Transverse colon (tissue), 4 donors: ENCODE results near the gene PPP1R13B. TPM values are rescaled to one million over a fixed set of nuclear protein-coding genes. Genes with fewer than 3 reads are reported as not detected.

Experiments
- DNase-seq: peaks from one replicate; pipeline ENCODE4 v3.0.0-alpha.2; 2019
- H3K27ac ChIP-seq, 4 donors: fragments of 200-600 bp; sonication (generic); 2 replicates each; pipeline ENCODE4 v1.5.1; 2016 to 2018; ENCODE audit warnings: inconsistent platforms in 4 of 4
- H3K27me3 ChIP-seq: fragments of 200-600 bp; sonication (generic); 2 replicates; pipeline ENCODE4 v1.5.1; 2017; ENCODE audit warnings: inconsistent platforms
- H3K36me3 ChIP-seq, 4 donors: fragments of 200-600 bp; sonication (generic); 2 replicates each; pipeline ENCODE4 v1.5.1; 2017 to 2019; ENCODE audit warnings: inconsistent platforms in 4 of 4
- H3K4me1 ChIP-seq, 4 donors: fragments of 200-600 bp; sonication (generic); 2 replicates each; pipeline ENCODE4 v1.5.1; 2017 to 2020; ENCODE audit warnings: inconsistent platforms in 4 of 4
- H3K4me3 ChIP-seq, 4 donors: fragments of 200-600 bp; sonication (generic); 1 replicate in 1 of 4; 2 replicates in 3 of 4; pipeline versions ENCODE4 v1.5.1 to v1.6.1; 2017 to 2019; ENCODE audit warnings: inconsistent platforms in 4 of 4
- H3K9me3 ChIP-seq, 2 donors: fragments of 200-600 bp; sonication (generic); 2 replicates each; pipeline ENCODE4 v1.5.1; 2017 to 2019; ENCODE audit warnings: inconsistent platforms in 2 of 2
- CTCF ChIP-seq, 5 experiments: fragments of 200-600 bp in 3 of 5; fragments of 450-650 bp in 2 of 5; sonication (generic) in 3 of 5; IDR thresholded peaks; 1 replicate in 2 of 5; 2 replicates in 3 of 5; pipeline ENCODE4 v1.5.1; 2016 to 2017; ENCODE audit warnings: antibody characterized with exemption in 5 of 5, inconsistent platforms in 3 of 5, mild to moderate bottlenecking in 2 of 5, moderate library complexity in 1 of 5
- EP300 ChIP-seq: sonication (generic); formaldehyde crosslinking; IDR thresholded peaks from one replicate; pipeline ENCODE4 v1.6.1; 2017; ENCODE audit warnings: antibody characterized with exemption, low read depth
- POLR2A ChIP-seq: fragments of 450-650 bp; IDR thresholded peaks from one replicate; pipeline ENCODE4 v1.6.1; 2016; ENCODE audit warnings: antibody characterized with exemption, mild to moderate bottlenecking, moderate library complexity
- POLR2AphosphoS5 ChIP-seq, 3 donors: sonication (generic); formaldehyde crosslinking; IDR thresholded peaks; one replicate each; pipeline ENCODE4 v1.6.1; 2016; ENCODE audit warnings: antibody characterized with exemption in 3 of 3
- WGBS, 2 donors: methylation state at CpG; one replicate each; pipeline ENCODE4 v1.1.5; 2018; ENCODE audit warnings: low coverage in 1 of 2; 5-methylcytosine and 5-hydroxymethylcytosine counted together
- in situ Hi-C, 4 donors: fragments of 200-750 bp; cut with MboI; loops; one replicate each; pipeline versions ENCODE4 v1.15.0 to v1.15.1; 2017; ENCODE audit warnings: low sequenced_read_pairs in 3 of 4, low pct_ligation_motif_present in 1 of 4, low pct_unique_long_range_greater_than_20kb in 1 of 4
- intact Hi-C: fragments of 100-400 bp; cut with DNase I; formaldehyde crosslinking; loops from one replicate; pipeline ENCODE4 v1.15.1; 2023; ENCODE audit warnings: low total_unique reads
- total RNA-seq, 4 donors: library from RNA; depleted of rRNA; stranded (reverse); fragments of >200 nt; gene quantifications; one replicate each; pipeline ENCODE4 v1.1.0, GENCODE V29; 2016

PPP1R13B gene
- total RNA-seq, 4 donors from 2014 or later, result 31.0 to 109 (median 42.0) TPM

GRCh38 chr14:103872481-103873113, 25.2 kb upstream of the PPP1R13B start:
- DNase-seq, result no peak
- Histone ChIP-seq H3K27ac (peak overlapping the region; percentile 29 to 78 (median 74)), H3K9me3 (no peaks in the 10 kb centered on the region), H3K27me3 (no peaks in the 10 kb centered on the region), H3K4me3 (peak overlapping the region; percentile 4 to 52 (median 33)), H3K4me1 (peaks cover 5 to 21% (median 16%) of the 10 kb centered on the region in 4 donors), H3K36me3 (no peaks in the 10 kb centered on the region)
- TF ChIP-seq EP300, result no peak
- intact Hi-C loops, result no loop called here
- in situ Hi-C loops, result no loop called here
- whole genome bisulfite sequencing, 2 donors, result 60% methylated on average over 1 to 12 of the region's 12 CpGs

DNA sequence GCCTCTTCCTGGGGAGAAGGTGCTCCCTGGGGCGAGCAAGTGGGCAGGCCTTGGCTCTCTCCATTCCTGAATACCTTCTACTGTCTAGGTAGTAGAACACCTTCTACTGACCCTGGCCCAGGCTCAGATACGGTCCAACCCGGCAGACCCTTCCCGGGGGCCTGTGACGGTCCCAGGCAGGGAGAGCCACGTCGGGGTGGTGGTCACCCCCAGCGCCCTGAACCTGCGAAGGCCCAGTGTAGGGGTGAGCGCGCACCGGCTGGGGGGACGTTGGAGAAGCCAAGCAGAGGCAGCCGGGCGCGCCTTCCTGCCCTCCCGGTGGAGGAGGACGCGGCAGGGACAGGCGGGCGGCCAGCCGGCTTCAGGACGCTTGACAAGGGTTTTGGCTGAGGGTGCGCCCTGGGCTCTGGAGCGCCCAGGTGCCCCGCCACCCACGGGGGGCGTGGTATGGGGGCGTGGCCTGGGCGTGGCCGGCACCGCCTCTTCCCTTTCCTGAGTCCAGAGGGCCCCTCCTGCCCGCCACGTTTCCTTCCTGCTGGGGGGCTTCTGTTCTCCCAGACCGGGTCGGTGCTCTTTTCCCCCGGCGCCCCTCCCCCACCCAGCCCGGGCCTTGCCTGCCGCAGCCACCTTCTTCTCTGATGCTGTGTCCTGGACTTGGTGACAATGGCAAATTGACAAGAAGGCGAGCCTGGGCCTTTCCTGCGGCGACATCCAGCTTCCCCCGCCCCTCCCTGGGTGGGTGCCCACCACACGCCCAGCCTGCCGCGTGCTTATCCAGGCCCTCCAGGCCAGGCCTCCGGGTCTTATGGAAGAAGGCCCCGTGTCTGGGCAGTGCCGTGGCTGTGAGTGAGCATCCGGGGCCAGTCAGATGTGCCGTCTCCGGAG, 24.5 kb upstream of the PPP1R13B start:
- TF ChIP-seq CTCF (IDR thresholded peaks at IDR 0.05) (no peak), POLR2AphosphoS5 (IDR thresholded peaks at IDR 0.05) (peak; percentile 53 to 56 (median 54)), EP300 (no peak), POLR2A (peak; percentile 57)
- in situ Hi-C loops (no loop called here), intact Hi-C loops (no loop called here)
- Histone ChIP-seq H3K27ac (peak overlapping the region; percentile 46 to 78 (median 74)), H3K4me3 (peak overlapping the region; percentile 4 to 52 (median 33)), H3K9me3 (no peaks in the 10 kb centered on the region), H3K4me1 (peaks cover 5 to 21% (median 16%) of the 10 kb centered on the region in 4 donors), H3K36me3 (no peaks in the 10 kb centered on the region), H3K27me3 (no peaks in the 10 kb centered on the region)
- DNase-seq, result peak; percentile 89
- 24% methylated on average over 53 of the region's 53 CpGs; no CpG with 5 or more reads in 1 of the 2 donors for WGBS, 2 donors

GRCh38 chr14:103870891-103871595, 23.7 kb upstream of the PPP1R13B start:
- 88 to 100% methylated on average over 2 to 8 of the region's 8 CpGs for WGBS, 2 donors
- no peak for TF ChIP-seq POLR2A
- TF ChIP-seq POLR2AphosphoS5 (IDR thresholded peaks at IDR 0.05), result no peak
- no peak for TF ChIP-seq CTCF (IDR thresholded peaks at IDR 0.05)
- TF ChIP-seq EP300, result no peak
- H3K4me3 ChIP-seq, result no peak overlapping the region
- H3K27me3 ChIP-seq, result no peaks in the 10 kb centered on the region
- H3K9me3 ChIP-seq, result no peaks in the 10 kb centered on the region
- in situ Hi-C loops, result no loop called here
- H3K36me3 ChIP-seq, result no peaks in the 10 kb centered on the region
- peaks cover 5 to 21% (median 16%) of the 10 kb centered on the region in 4 donors for H3K4me1 ChIP-seq
- intact Hi-C loops, result no loop called here
- H3K27ac ChIP-seq, result peak overlapping the region; percentile 46 to 78 (median 74)
- no peak for DNase-seq

DNA sequence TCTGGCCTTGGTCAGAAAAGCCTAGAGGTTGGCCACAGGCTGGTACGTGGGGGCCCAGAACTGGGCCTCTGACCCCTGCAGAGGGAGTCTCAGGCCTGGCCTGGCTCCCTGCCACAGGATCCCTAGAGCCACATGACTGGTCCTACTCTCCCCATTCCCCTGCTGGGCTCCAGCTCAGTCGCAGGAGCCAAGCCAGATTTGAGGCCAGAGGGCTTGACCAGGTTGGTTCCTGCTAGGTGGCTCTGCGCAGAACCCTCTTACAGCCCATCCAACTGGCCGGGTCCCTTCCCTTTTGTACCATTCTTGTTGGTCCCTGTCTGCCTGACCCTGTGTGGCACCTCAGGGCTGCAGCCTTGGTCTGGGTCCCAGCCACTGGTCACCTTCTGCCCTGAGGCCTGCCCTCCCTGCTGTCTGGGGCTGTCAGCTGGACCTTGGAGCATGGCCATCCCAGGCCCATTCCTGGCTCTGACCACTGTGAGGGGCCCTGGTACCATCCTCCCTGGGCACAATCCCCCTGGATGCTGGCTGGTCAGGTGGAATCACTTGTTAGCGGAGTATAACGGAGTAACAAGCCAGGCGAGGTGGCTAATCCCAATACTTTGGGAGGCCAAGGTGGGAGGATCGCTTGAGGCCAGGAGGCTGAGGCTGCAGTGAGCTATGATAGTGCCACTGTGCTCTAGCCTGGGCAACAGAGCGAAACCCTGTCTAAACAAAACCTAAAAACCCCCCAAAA, 22.9 kb upstream of the PPP1R13B start:
- no peak for DNase-seq
- H3K36me3 ChIP-seq, result no peaks in the 10 kb centered on the region
- WGBS, 2 donors, result 94% methylated on average over 9 of the region's 9 CpGs; no CpG with 5 or more reads in 1 of the 2 donors

More for the DNA sequence above, 22.9 kb upstream of the PPP1R13B start:
- Histone ChIP-seq H3K4me3 (no peak overlapping the region), H3K27ac (no peak overlapping the region), H3K4me1 (peaks cover 5 to 21% (median 16%) of the 10 kb centered on the region in 4 donors), H3K27me3 (no peaks in the 10 kb centered on the region), H3K9me3 (no peaks in the 10 kb centered on the region)
- in situ Hi-C loops, result no loop called here
- intact Hi-C loops, result no loop called here
- no peak for TF ChIP-seq CTCF (IDR thresholded peaks at IDR 0.05)
